ENCODE results near the gene C12orf50.
A peak's percentile ranks its signal among the peaks of the same experiment; 100 is the strongest.

C12orf50 gene

DNA sequence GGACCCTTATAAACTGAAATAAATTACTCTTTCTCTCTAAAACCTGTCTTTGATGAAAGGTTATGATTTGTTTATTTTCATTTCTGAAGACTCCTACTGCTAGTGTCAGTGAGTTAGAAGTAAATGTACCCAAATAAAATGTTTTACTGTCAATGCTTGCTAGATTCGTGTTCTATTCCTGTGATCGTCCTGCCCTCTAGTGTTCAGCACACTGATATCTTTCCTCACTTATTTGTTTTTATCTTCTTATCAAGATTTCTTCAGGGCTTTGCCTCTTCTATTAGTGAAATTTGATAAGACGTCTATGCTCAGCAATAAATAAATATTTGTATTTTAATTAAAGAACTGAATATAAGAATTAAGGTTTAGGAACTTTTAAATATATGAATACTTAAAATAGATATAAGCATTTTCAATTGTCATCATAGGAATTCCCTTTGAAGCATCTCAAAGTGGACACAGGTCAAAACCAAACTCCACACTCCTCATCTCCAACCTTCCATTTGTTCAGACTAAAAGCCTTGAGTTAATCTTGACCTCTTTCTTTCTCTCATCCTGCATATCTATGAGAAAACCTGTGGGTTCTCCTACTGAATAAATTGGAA, 75.8 kb downstream of the C12orf50 start:
- TF ChIP-seq, protein P1, sequence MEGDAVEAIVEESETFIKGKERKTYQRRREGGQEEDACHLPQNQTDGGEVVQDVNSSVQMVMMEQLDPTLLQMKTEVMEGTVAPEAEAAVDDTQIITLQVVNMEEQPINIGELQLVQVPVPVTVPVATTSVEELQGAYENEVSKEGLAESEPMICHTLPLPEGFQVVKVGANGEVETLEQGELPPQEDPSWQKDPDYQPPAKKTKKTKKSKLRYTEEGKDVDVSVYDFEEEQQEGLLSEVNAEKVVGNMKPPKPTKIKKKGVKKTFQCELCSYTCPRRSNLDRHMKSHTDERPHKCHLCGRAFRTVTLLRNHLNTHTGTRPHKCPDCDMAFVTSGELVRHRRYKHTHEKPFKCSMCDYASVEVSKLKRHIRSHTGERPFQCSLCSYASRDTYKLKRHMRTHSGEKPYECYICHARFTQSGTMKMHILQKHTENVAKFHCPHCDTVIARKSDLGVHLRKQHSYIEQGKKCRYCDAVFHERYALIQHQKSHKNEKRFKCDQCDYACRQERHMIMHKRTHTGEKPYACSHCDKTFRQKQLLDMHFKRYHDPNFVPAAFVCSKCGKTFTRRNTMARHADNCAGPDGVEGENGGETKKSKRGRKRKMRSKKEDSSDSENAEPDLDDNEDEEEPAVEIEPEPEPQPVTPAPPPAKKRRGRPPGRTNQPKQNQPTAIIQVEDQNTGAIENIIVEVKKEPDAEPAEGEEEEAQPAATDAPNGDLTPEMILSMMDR (IDR thresholded peaks at IDR 0.05; ENCODE audit: extremely low read depth, missing control alignments): peak; percentile 12
- peak; percentile 16 for DNase-seq (ENCODE audit: low spot score)

DNA sequence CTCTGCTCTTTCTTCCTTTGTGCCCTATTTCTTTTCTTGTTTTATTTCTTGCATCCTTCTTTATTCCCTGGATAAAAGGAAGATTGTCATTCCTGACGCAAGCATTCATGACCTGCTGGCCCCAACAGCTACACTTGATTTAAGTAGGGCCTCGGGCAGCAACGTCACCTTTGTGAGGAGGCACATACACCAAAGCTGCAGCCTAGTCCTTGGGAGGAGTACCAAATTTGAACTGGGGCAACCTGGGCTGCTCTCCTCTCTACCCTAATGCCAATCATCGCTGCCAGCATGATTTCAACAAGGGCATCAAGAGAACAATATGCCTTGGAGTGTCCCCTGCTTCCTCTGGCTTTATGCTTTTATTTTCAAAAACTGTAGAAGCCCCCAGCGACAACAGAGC, 76.4 kb downstream of the C12orf50 start:
- no peak for DNase-seq (ENCODE audit: low spot score)
- TF ChIP-seq, protein P1 (IDR thresholded peaks at IDR 0.05; ENCODE audit: extremely low read depth, missing control alignments): no peak

- DNase-seq (ENCODE audit: low spot score): no peak
- TF ChIP-seq, protein P1 (IDR thresholded peaks at IDR 0.05; ENCODE audit: extremely low read depth, missing control alignments): no peak
Observed at GRCh38 chr12:87952223-87952622, 77.0 kb downstream of the C12orf50 start.

DNA sequence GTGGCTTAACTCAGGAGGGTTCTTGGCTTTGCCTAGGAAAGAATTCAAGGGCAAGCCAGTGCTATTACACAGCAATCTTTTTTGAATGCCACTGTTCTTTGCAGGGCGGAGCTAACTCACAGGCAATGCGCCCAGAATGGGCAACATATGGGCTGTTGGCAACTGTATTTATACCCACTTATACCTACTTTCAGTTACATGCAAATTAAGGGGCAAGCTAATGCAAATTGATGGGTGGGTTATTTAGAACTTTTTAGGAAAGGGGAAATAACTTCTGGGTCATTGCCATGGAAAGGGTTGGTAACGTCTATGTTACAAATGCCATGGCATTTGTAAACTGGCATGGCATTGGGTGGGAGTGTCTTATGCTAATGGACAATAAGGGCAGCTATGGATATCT, 85.4 kb downstream of the C12orf50 start:
- no peak for DNase-seq (ENCODE audit: low spot score)
- TF ChIP-seq, protein P1 (IDR thresholded peaks at IDR 0.05; ENCODE audit: extremely low read depth, missing control alignments): no peak

- no peak for DNase-seq (ENCODE audit: low spot score)
- TF ChIP-seq, protein P1 (IDR thresholded peaks at IDR 0.05; ENCODE audit: extremely low read depth, missing control alignments): no peak
Observed at GRCh38 chr12:87943023-87943422, 86.2 kb downstream of the C12orf50 start.

GRCh38 chr12:87939182-87939581, 90.0 kb downstream of the C12orf50 start:
- TF ChIP-seq, protein P1 (IDR thresholded peaks at IDR 0.05; ENCODE audit: extremely low read depth, missing control alignments): no peak
- DNase-seq (ENCODE audit: low spot score): no peak

DNA sequence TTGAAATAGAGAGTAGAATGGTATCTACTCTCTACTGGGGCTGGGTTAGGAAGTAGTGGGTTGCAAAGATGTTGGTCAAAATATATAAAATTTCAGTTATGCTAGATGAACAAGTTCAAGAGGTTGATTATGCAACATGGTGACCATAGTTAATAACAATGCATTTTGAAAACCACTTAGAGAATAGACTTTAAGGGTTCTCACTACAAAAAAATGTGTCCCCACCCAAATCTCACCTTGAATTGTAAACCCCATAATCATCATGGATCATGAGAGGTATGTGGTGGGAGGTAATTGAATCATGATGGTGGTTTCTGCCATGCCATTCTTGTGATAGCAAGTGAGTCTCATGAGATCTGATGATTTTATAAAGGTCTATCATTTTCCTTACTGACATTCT, 94.0 kb downstream of the C12orf50 start:
- no peak for DNase-seq (ENCODE audit: low spot score)
- TF ChIP-seq, protein P1 (IDR thresholded peaks at IDR 0.05; ENCODE audit: extremely low read depth, missing control alignments): no peak
